ENCODE measurements around the gene PARD3.

- TF ChIP-seq CTCF (IDR thresholded peaks at IDR 0.05; ENCODE audit: insufficient read depth, low read depth, low read length) (no peak), EZH2 (IDR thresholded peaks at IDR 0.05; ENCODE audit: insufficient read depth, low read length) (no peak)
Observed at GRCh38 chr10:34444223-34445183, 370.6 kb downstream of the PARD3 start.

Measured in astrocyte (in vitro differentiated cells and primary cell).